ENCODE measurements around the gene TUBB.

The TUBB gene

DNA sequence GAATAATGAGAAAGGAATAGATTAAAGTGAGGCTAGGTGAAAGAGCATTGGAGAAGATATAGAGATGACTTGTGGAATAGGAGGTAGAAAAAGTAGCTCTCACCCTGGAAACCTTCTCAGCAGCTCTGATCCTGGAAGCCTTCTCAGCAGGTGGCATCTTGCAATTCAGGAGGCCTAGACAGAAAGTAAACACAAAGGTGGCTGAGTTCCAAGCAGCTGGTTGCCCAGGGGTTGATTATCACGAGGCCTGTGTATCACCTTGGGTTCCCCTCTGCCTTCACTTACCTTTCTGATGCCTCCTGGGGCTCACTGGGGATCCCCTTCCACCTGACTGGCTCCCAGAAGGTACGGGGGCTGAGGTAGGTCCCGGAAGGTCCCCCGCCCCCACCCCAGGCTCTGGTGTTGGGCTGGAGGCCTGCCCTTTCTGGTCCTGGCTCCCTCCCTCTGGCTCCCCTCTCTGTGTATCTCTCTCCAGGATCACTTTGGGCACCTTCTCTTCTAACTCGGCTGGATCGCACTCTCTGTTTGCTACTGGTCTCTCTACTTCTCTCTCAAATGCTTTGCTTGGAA is 12.8 kb upstream of the TUBB start:
- H3K27me3 Mint-ChIP-seq (ENCODE audit: low read depth): no peaks in the 10 kb centered on the region
- peaks cover 75% of the 10 kb centered on the region for H3K36me3 Mint-ChIP-seq (ENCODE audit: low read depth)
- no peak overlapping the region for H3K4me3 Mint-ChIP-seq
- TF ChIP-seq, protein P1, sequence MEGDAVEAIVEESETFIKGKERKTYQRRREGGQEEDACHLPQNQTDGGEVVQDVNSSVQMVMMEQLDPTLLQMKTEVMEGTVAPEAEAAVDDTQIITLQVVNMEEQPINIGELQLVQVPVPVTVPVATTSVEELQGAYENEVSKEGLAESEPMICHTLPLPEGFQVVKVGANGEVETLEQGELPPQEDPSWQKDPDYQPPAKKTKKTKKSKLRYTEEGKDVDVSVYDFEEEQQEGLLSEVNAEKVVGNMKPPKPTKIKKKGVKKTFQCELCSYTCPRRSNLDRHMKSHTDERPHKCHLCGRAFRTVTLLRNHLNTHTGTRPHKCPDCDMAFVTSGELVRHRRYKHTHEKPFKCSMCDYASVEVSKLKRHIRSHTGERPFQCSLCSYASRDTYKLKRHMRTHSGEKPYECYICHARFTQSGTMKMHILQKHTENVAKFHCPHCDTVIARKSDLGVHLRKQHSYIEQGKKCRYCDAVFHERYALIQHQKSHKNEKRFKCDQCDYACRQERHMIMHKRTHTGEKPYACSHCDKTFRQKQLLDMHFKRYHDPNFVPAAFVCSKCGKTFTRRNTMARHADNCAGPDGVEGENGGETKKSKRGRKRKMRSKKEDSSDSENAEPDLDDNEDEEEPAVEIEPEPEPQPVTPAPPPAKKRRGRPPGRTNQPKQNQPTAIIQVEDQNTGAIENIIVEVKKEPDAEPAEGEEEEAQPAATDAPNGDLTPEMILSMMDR (IDR thresholded peaks at IDR 0.05; ENCODE audit: unreplicated experiment in 3 of 3): no peak
- no peaks in the 10 kb centered on the region for H3K4me1 Mint-ChIP-seq
- H3K27ac Mint-ChIP-seq: peak overlapping the region in 1 of 3 experiments; percentile 3
- no peaks in the 10 kb centered on the region for H3K9me3 Mint-ChIP-seq

GRCh38 chr6:30709101-30709868 is 10.9 kb upstream of the TUBB start:
- TF ChIP-seq, protein P1 (IDR thresholded peaks at IDR 0.05; ENCODE audit: unreplicated experiment in 3 of 3): no peak
- peaks cover 72% of the 10 kb centered on the region for H3K36me3 Mint-ChIP-seq (ENCODE audit: low read depth)
- H3K4me3 Mint-ChIP-seq: no peak overlapping the region
- H3K4me1 Mint-ChIP-seq: no peaks in the 10 kb centered on the region
- H3K27me3 Mint-ChIP-seq (ENCODE audit: low read depth): no peaks in the 10 kb centered on the region
- no peaks in the 10 kb centered on the region for H3K9me3 Mint-ChIP-seq
- H3K27ac Mint-ChIP-seq: peak overlapping the region; percentile 4 to 88 (median 38)

DNA sequence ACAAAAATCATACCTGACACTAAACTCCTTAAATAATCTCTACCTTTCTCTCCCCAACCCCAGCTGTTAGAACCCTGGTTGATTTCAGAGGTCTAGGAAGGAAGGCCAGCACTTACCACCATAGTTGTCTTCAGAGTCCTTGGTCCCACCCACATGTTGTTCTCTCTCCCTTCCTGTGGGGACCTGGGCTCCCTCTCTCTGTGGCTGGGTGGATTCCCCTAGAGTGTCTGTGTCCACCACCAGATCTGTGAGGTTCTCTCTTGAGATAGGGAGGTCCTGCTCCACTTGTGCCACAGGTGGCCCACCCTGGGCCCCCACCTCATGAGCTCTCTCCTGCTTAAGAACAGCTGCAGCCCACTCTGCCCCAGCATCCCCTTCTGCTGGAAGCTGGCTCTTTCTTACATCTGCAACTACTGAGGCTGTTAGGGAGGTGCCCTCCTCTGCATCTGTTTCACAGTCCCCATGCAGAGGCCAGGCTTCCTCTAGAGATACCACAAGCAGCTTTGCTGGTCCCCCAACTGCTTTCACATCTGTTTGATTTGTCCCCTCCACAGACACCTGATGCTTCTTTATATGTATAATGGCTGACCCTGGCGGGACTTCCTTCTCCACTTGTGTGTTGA is 8.3 kb upstream of the TUBB start:
- Mint-ChIP-seq H3K36me3 (ENCODE audit: low read depth) (peaks cover 64% of the 10 kb centered on the region), H3K9me3 (no peaks in the 10 kb centered on the region), H3K4me3 (no peak overlapping the region), H3K27ac (no peak overlapping the region), H3K4me1 (peaks cover 13% of the 10 kb centered on the region), H3K27me3 (ENCODE audit: low read depth) (no peaks in the 10 kb centered on the region)
- TF ChIP-seq, protein P1 (IDR thresholded peaks at IDR 0.05; ENCODE audit: unreplicated experiment in 3 of 3): no peak

GRCh38 chr6:30712441-30712945 is 7.7 kb upstream of the TUBB start:
- H3K4me3 Mint-ChIP-seq: no peak overlapping the region
- no peaks in the 10 kb centered on the region for H3K27me3 Mint-ChIP-seq (ENCODE audit: low read depth)
- peaks cover 19% of the 10 kb centered on the region for H3K4me1 Mint-ChIP-seq
- TF ChIP-seq, protein P1 (IDR thresholded peaks at IDR 0.05; ENCODE audit: unreplicated experiment in 3 of 3): no peak
- no peak overlapping the region for H3K27ac Mint-ChIP-seq
- peaks cover 61% of the 10 kb centered on the region for H3K36me3 Mint-ChIP-seq (ENCODE audit: low read depth)
- no peaks in the 10 kb centered on the region for H3K9me3 Mint-ChIP-seq

- Mint-ChIP-seq H3K9me3 (no peaks in the 10 kb centered on the region), H3K27me3 (ENCODE audit: low read depth) (no peaks in the 10 kb centered on the region), H3K27ac (no peak overlapping the region), H3K36me3 (ENCODE audit: low read depth) (peaks cover 52% of the 10 kb centered on the region), H3K4me1 (peaks cover 26% of the 10 kb centered on the region), H3K4me3 (no peak overlapping the region)
- TF ChIP-seq, protein P1 (IDR thresholded peaks at IDR 0.05; ENCODE audit: unreplicated experiment in 3 of 3): no peak
Observed at GRCh38 chr6:30714263-30714662, 5.9 kb upstream of the TUBB start.
